Natural killer cell (primary cell): Measurements from ENCODE around the gene C4orf54. TPM values are rescaled to one million over a fixed set of nuclear protein-coding genes. Genes with fewer than 3 reads are reported as not detected.

Experiments used
- ATAC-seq, 3 donors: fragments of 150-1000 bp in 2 of 3; fragments of 200-7000 bp in 1 of 3; cut with Tn5 transposase; 1 replicate in 1 of 3; 2 replicates in 2 of 3; pipeline ENCODE4 v1.10.0; 2021; ENCODE audit warnings: mild to moderate bottlenecking in 2 of 3, moderate library complexity in 2 of 3
- DNase-seq, 2 donors: peaks; one replicate each; pipeline versions ENCODE4 v3.0.0 to v3.0.0-alpha.2; 2013 to 2021; ENCODE audit warnings: mixed read lengths in 1 of 2
- H3K27ac ChIP-seq: one replicate; pipeline ENCODE4 v1.5.1; 2013; ENCODE audit warnings: mild to moderate bottlenecking, low read length
- H3K27me3 ChIP-seq: one replicate; pipeline ENCODE4 v1.6.1; 2013; ENCODE audit warnings: low read length; ENCODE audit not compliant: control insufficient read depth, insufficient read depth
- H3K36me3 ChIP-seq: one replicate; pipeline ENCODE4 v1.6.1; 2013; ENCODE audit warnings: low read length; ENCODE audit not compliant: control insufficient read depth, insufficient read depth
- H3K4me1 ChIP-seq: one replicate; pipeline ENCODE4 v1.6.1; 2013; ENCODE audit warnings: low read length; ENCODE audit not compliant: control insufficient read depth, insufficient read depth
- H3K4me3 ChIP-seq: one replicate; pipeline ENCODE4 v1.5.1; 2013; ENCODE audit warnings: low read length
- H3K9me3 ChIP-seq: one replicate; pipeline ENCODE4 v1.6.1; 2013; ENCODE audit warnings: low read length; ENCODE audit not compliant: control insufficient read depth, insufficient read depth
- H3K27ac Mint-ChIP-seq, 2 donors: one replicate each; pipeline ENCODE4 v1.8.0; 2022; ENCODE audit warnings: mild to moderate bottlenecking in 2 of 2, mixed read lengths in 2 of 2, moderate library complexity in 1 of 2
- H3K27me3 Mint-ChIP-seq, 2 donors: one replicate each; pipeline ENCODE4 v1.8.0; 2022; ENCODE audit warnings: low read depth in 2 of 2, mixed read lengths in 2 of 2
- H3K36me3 Mint-ChIP-seq: one replicate; pipeline ENCODE4 v1.8.0; 2022; ENCODE audit warnings: mixed read lengths
- H3K4me1 Mint-ChIP-seq, 2 donors: one replicate each; pipeline ENCODE4 v1.8.0; 2022; ENCODE audit warnings: mixed read lengths in 2 of 2
- H3K4me3 Mint-ChIP-seq: one replicate; pipeline ENCODE4 v1.8.0; 2022; ENCODE audit warnings: mild to moderate bottlenecking, moderate library complexity, mixed read lengths
- H3K9me3 Mint-ChIP-seq, 2 donors: one replicate each; pipeline ENCODE4 v1.8.0; 2022; ENCODE audit warnings: mixed read lengths in 2 of 2
- CTCF ChIP-seq: fragments of 200-600 bp; IDR thresholded peaks from one replicate; pipeline ENCODE4 v1.8.0; 2022; ENCODE audit warnings: antibody characterized with exemption
- WGBS: methylation state at CpG from one replicate; pipeline ENCODE4 v1.1.7; 2013; ENCODE audit warnings: missing lambda C conversion rate; ENCODE audit not compliant: insufficient coverage; 5-methylcytosine and 5-hydroxymethylcytosine counted together
- intact Hi-C: fragments of 100-400 bp; cut with micrococcal nuclease; formaldehyde crosslinking; loops from one replicate; pipeline ENCODE4 v1.14.2; 2022
- total RNA-seq, 4 donors: library from RNA; stranded (reverse); fragments of 120-200 nt in 1 of 4; gene quantifications; one replicate each; pipeline versions ENCODE4 v1.2.3 to v1.2.4, GENCODE V29; 2013 to 2022

The C4orf54 gene
- total RNA-seq, 3 donors from 2014 or later (not counting 1 experiment from before 2014, with no cell fraction given) = not detected

- no peak for DNase-seq
- intact Hi-C loops = no loop called here
Observed at GRCh38 chr4:99637174-99637573, 20.5 kb downstream of the C4orf54 start.

GRCh38 chr4:99636422-99636821, 21.2 kb downstream of the C4orf54 start:
- no peak for TF ChIP-seq CTCF
- Histone ChIP-seq H3K36me3 (no peaks in the 10 kb centered on the region), H3K27me3 (peaks cover 2% of the 10 kb centered on the region), H3K4me3 (no peak overlapping the region), H3K4me1 (no peaks in the 10 kb centered on the region), H3K27ac (no peak overlapping the region), H3K9me3 (no peaks in the 10 kb centered on the region)
- no peaks in the 10 kb centered on the region for H3K4me1 Mint-ChIP-seq
- H3K27me3 Mint-ChIP-seq = peaks cover 9 to 10% of the 10 kb centered on the region in 2 donors
- 97% methylated on average over 1 of the region's 2 CpGs for WGBS
- peaks cover 0 to 2% of the 10 kb centered on the region in 2 donors for H3K9me3 Mint-ChIP-seq
- intact Hi-C loops = no loop called here
- no peaks in the 10 kb centered on the region for H3K36me3 Mint-ChIP-seq
- H3K4me3 Mint-ChIP-seq = no peak overlapping the region
- ATAC-seq (no peak), DNase-seq (no peak)
- no peak overlapping the region for H3K27ac Mint-ChIP-seq

More at GRCh38 chr4:99637174-99637573, 20.5 kb downstream of the C4orf54 start:
- peaks cover 2% of the 10 kb centered on the region for H3K27me3 ChIP-seq
- H3K4me1 ChIP-seq = no peaks in the 10 kb centered on the region
- no peaks in the 10 kb centered on the region for H3K36me3 Mint-ChIP-seq
- WGBS = 76% methylated on average over 5 of the region's 5 CpGs
- peaks cover 11 to 15% of the 10 kb centered on the region in 2 donors for H3K27me3 Mint-ChIP-seq
- no peak for TF ChIP-seq CTCF
- no peaks in the 10 kb centered on the region for H3K9me3 ChIP-seq
- no peak overlapping the region for H3K4me3 Mint-ChIP-seq
- ATAC-seq = no peak
- no peak overlapping the region for H3K27ac ChIP-seq
- H3K36me3 ChIP-seq = no peaks in the 10 kb centered on the region
- no peaks in the 10 kb centered on the region for H3K4me1 Mint-ChIP-seq
- H3K4me3 ChIP-seq = no peak overlapping the region
- H3K9me3 Mint-ChIP-seq = peaks cover 0 to 2% of the 10 kb centered on the region in 2 donors
- H3K27ac Mint-ChIP-seq = no peak overlapping the region

- Mint-ChIP-seq H3K36me3 (no peaks in the 10 kb centered on the region), H3K27ac (no peak overlapping the region), H3K4me1 (no peaks in the 10 kb centered on the region), H3K27me3 (peaks cover 5 to 8% of the 10 kb centered on the region in 2 donors), H3K4me3 (no peak overlapping the region), H3K9me3 (peaks cover 0 to 2% of the 10 kb centered on the region in 2 donors)
- DNase-seq (no peak), ATAC-seq (no peak)
- Histone ChIP-seq H3K27me3 (peaks cover 2% of the 10 kb centered on the region), H3K27ac (no peak overlapping the region), H3K4me1 (no peaks in the 10 kb centered on the region), H3K36me3 (no peaks in the 10 kb centered on the region), H3K9me3 (no peaks in the 10 kb centered on the region), H3K4me3 (no peak overlapping the region)
- no peak for TF ChIP-seq CTCF
- intact Hi-C loops = no loop called here
- 92% methylated on average over 3 of the region's 3 CpGs for WGBS
Observed at GRCh38 chr4:99635601-99636000, 22.0 kb downstream of the C4orf54 start.

- Mint-ChIP-seq H3K9me3 (peaks cover 0 to 2% of the 10 kb centered on the region in 2 donors), H3K27ac (no peak overlapping the region), H3K36me3 (no peaks in the 10 kb centered on the region), H3K4me1 (no peaks in the 10 kb centered on the region), H3K4me3 (no peak overlapping the region), H3K27me3 (peaks cover 0 to 8% of the 10 kb centered on the region in 2 donors)
- TF ChIP-seq CTCF = no peak
- DNase-seq = no peak
- no peaks in the 10 kb centered on the region for H3K9me3 ChIP-seq
- 80% methylated on average over 1 of the region's 1 CpG for WGBS
- intact Hi-C loops = no loop called here
- no peak overlapping the region for H3K4me3 ChIP-seq
- ATAC-seq = no peak
- no peaks in the 10 kb centered on the region for H3K4me1 ChIP-seq
- H3K27ac ChIP-seq = no peak overlapping the region
- no peaks in the 10 kb centered on the region for H3K27me3 ChIP-seq
- no peaks in the 10 kb centered on the region for H3K36me3 ChIP-seq
Observed at GRCh38 chr4:99634742-99635360, 22.8 kb downstream of the C4orf54 start.
